CD4-positive, alpha-beta T cell treated with Interleukin-12 subunit alpha and Interleukin-12 subunit beta, for 1 hour (primary cell): Measurements from ENCODE around the gene SNIP1.
"Not testable (repeated sequence)": the region's sequence is repeated elsewhere in the genome, so short reads cannot be mapped to it uniquely, and the experiment has no call there.

Experiments used
- DNase-seq: peaks from one replicate; pipeline ENCODE4 v3.0.0-alpha.2; 2020

The SNIP1 gene

GRCh38 chr1:37553927-37554808 lies at the start of gene SNIP1:
Gene SNIP1 (minus strand): TSS chr1:37554293. CDS start chr1:37554229, 64 bp downstream.
- DNase-seq, result peak; percentile 93

GRCh38 chr1:37602750-37603694 lies 48.9 kb upstream of the SNIP1 start:
- peak; percentile 60 for DNase-seq

GRCh38 chr1:37601441-37601840 lies 47.3 kb upstream of the SNIP1 start:
- DNase-seq, result no peak

GRCh38 chr1:37599940-37600339 lies 45.8 kb upstream of the SNIP1 start:
- no peak for DNase-seq

- DNase-seq, result no peak
These were observed 42.1 kb upstream of the SNIP1 start for GRCh38 chr1:37596182-37596667.

- DNase-seq, result peak; percentile 98
These were observed 41.5 kb upstream of the SNIP1 start, which contains the start of gene GNL2 for GRCh38 chr1:37595440-37596181. Gene GNL2 (minus strand): TSS chr1:37595937. CDS start chr1:37595822, 115 bp downstream.

GRCh38 chr1:37593726-37594125 lies 39.6 kb upstream of the SNIP1 start:
- DNase-seq, result no peak

- no peak for DNase-seq
These were observed 34.8 kb upstream of the SNIP1 start for GRCh38 chr1:37588939-37589338.

- DNase-seq, result not testable (repeated sequence)
These were observed 30.5 kb upstream of the SNIP1 start for GRCh38 chr1:37584544-37584943.

GRCh38 chr1:37575692-37576091 lies 21.6 kb upstream of the SNIP1 start:
- DNase-seq, result no peak

- no peak for DNase-seq
These were observed 20.9 kb upstream of the SNIP1 start for GRCh38 chr1:37574834-37575480.

GRCh38 chr1:37570528-37571334 lies 16.6 kb upstream of the SNIP1 start:
- no peak for DNase-seq

GRCh38 chr1:37567023-37567422 lies 12.9 kb upstream of the SNIP1 start:
- no peak for DNase-seq

- no peak for DNase-seq
These were observed 10.8 kb upstream of the SNIP1 start for GRCh38 chr1:37564892-37565291.

GRCh38 chr1:37562984-37563383 lies 8.9 kb upstream of the SNIP1 start:
- no peak for DNase-seq

- peak; percentile 34 for DNase-seq
These were observed 7.3 kb upstream of the SNIP1 start for GRCh38 chr1:37561133-37562132.

GRCh38 chr1:37560401-37561132 lies 6.5 kb upstream of the SNIP1 start:
- DNase-seq, result no peak

- DNase-seq, result not testable (repeated sequence)
These were observed 5.9 kb upstream of the SNIP1 start for GRCh38 chr1:37559957-37560379.

GRCh38 chr1:37559080-37559479 lies 5.0 kb upstream of the SNIP1 start:
- no peak for DNase-seq
